Prostate gland (tissue), 2 donors: ENCODE data around the gene PRRT1B. TPM values are rescaled to one million over a fixed set of nuclear protein-coding genes. Genes with fewer than 3 reads are reported as not detected.

Source experiments
- DNase-seq: peaks from one replicate; pipeline ENCODE4 v3.0.0-alpha.2; 2019; ENCODE audit warnings: low spot score
- H3K27ac ChIP-seq, 2 donors: fragments of 200-600 bp; sonication (generic); 2 replicates each; pipeline ENCODE4 v1.5.1; 2017 to 2019
- H3K27me3 ChIP-seq: fragments of 200-600 bp; sonication (generic); replicated peaks from 2 replicates; pipeline ENCODE4 v1.5.1; 2019; ENCODE audit not compliant: insufficient read depth
- H3K36me3 ChIP-seq, 2 donors: fragments of 200-600 bp; sonication (generic); 1 replicate in 1 of 2; 2 replicates in 1 of 2; pipeline versions ENCODE4 v1.5.1 to v1.8.1; 2017 to 2019
- H3K4me1 ChIP-seq: fragments of 200-600 bp; sonication (generic); replicated peaks from 2 replicates; pipeline ENCODE4 v1.5.1; 2019
- H3K4me3 ChIP-seq, 2 donors: fragments of 200-600 bp; sonication (generic); 2 replicates each; pipeline ENCODE4 v1.5.1; 2017 to 2019
- H3K9me3 ChIP-seq: fragments of 200-600 bp; sonication (generic); 2 replicates; pipeline ENCODE4 v1.5.1; 2017
- CTCF ChIP-seq, 4 experiments: fragments of 200-600 bp in 2 of 4; fragments of 450-650 bp in 2 of 4; sonication (generic) in 2 of 4; IDR thresholded peaks; 1 replicate in 3 of 4; 2 replicates in 1 of 4; pipeline ENCODE4 v1.5.1; 2016 to 2019; ENCODE audit warnings: antibody characterized with exemption in 4 of 4, mild to moderate bottlenecking in 2 of 4, moderate library complexity in 2 of 4
- POLR2A ChIP-seq: fragments of 450-650 bp; IDR thresholded peaks from one replicate; pipeline ENCODE4 v1.6.1; 2016; ENCODE audit warnings: antibody characterized with exemption, mild to moderate bottlenecking
- POLR2AphosphoS5 ChIP-seq: sonication (generic); formaldehyde crosslinking; IDR thresholded peaks from one replicate; pipeline ENCODE4 v1.6.1; 2017; ENCODE audit warnings: antibody characterized with exemption
- WGBS: methylation state at CpG from one replicate; pipeline ENCODE4 v1.1.5; 2018; 5-methylcytosine and 5-hydroxymethylcytosine counted together
- intact Hi-C: fragments of 100-400 bp; cut with DNase I; formaldehyde crosslinking; loops from one replicate; pipeline ENCODE4 v1.14.2; 2022
- total RNA-seq, 2 donors: library from RNA; depleted of rRNA; stranded (reverse); fragments of >200 nt; gene quantifications; one replicate each; pipeline ENCODE4 v1.1.0, GENCODE V29; 2016

Gene PRRT1B
- total RNA-seq, 2 donors from 2014 or later: 3.7 to 25.4 TPM

- DNase-seq: no peak
- Histone ChIP-seq H3K9me3 (no peaks in the 10 kb centered on the region), H3K27me3 (no peaks in the 10 kb centered on the region), H3K36me3 (peaks cover 15 to 20% of the 10 kb centered on the region in 2 donors), H3K4me1 (no peaks in the 10 kb centered on the region), H3K4me3 (no peak overlapping the region), H3K27ac (no peak overlapping the region)
- intact Hi-C loops: no loop called here
- TF ChIP-seq CTCF (IDR thresholded peaks at IDR 0.05) (no peak), POLR2A (no peak), POLR2AphosphoS5 (no peak)
- 86% methylated on average over 8 of the region's 8 CpGs for WGBS
Measured at GRCh38 chr9:131585375-131585774, 40.1 kb downstream of the PRRT1B start.

- H3K4me1 ChIP-seq: no peaks in the 10 kb centered on the region
- no peaks in the 10 kb centered on the region for H3K9me3 ChIP-seq
- TF ChIP-seq POLR2A: no peak
- H3K27ac ChIP-seq: no peak overlapping the region
- no peaks in the 10 kb centered on the region for H3K27me3 ChIP-seq
- peaks cover 15 to 16% of the 10 kb centered on the region in 2 donors for H3K36me3 ChIP-seq
- DNase-seq: no peak
- intact Hi-C loops: no loop called here
- 80% methylated on average over 9 of the region's 9 CpGs for WGBS
- H3K4me3 ChIP-seq: no peak overlapping the region
Measured at GRCh38 chr9:131587331-131587730, 42.0 kb downstream of the PRRT1B start.

- WGBS: 77% methylated on average over 14 of the region's 14 CpGs
- no peaks in the 10 kb centered on the region for H3K9me3 ChIP-seq
- no peak overlapping the region for H3K27ac ChIP-seq
- intact Hi-C loops: no loop called here
- peaks cover 15 to 16% of the 10 kb centered on the region in 2 donors for H3K36me3 ChIP-seq
- H3K4me1 ChIP-seq: no peaks in the 10 kb centered on the region
- no peaks in the 10 kb centered on the region for H3K27me3 ChIP-seq
- no peak overlapping the region for H3K4me3 ChIP-seq
- no peak for DNase-seq
- TF ChIP-seq CTCF (IDR thresholded peaks at IDR 0.05) (no peak), POLR2AphosphoS5 (no peak), POLR2A (no peak)
Measured at GRCh38 chr9:131587906-131588305, 42.6 kb downstream of the PRRT1B start.

GRCh38 chr9:131588396-131588795, 43.1 kb downstream of the PRRT1B start:
- Histone ChIP-seq H3K27ac (no peak overlapping the region), H3K4me1 (no peaks in the 10 kb centered on the region), H3K27me3 (no peaks in the 10 kb centered on the region), H3K4me3 (no peak overlapping the region), H3K36me3 (peaks cover 15 to 16% of the 10 kb centered on the region in 2 donors), H3K9me3 (no peaks in the 10 kb centered on the region)
- 88% methylated on average over 9 of the region's 9 CpGs for WGBS
- TF ChIP-seq POLR2A (no peak), CTCF (IDR thresholded peaks at IDR 0.05) (no peak), POLR2AphosphoS5 (no peak)
- no peak for DNase-seq
- intact Hi-C loops: no loop called here

GRCh38 chr9:131589124-131589711, 43.9 kb downstream of the PRRT1B start:
- Histone ChIP-seq H3K9me3 (no peaks in the 10 kb centered on the region), H3K4me1 (no peaks in the 10 kb centered on the region), H3K4me3 (no peak overlapping the region), H3K27me3 (no peaks in the 10 kb centered on the region), H3K36me3 (peaks cover 9 to 16% of the 10 kb centered on the region in 2 donors), H3K27ac (no peak overlapping the region)
- TF ChIP-seq POLR2A (no peak), CTCF (IDR thresholded peaks at IDR 0.05) (no peak), POLR2AphosphoS5 (no peak)
- DNase-seq: no peak
- intact Hi-C loops: no loop called here
- 96% methylated on average over 16 of the region's 16 CpGs for whole genome bisulfite sequencing
